IPS-NIHi7 (cell line): Measurements from ENCODE around the gene ZBTB49.
"Not testable (repeated sequence)": the region's sequence is repeated elsewhere in the genome, so short reads cannot be mapped to it uniquely, and the experiment has no call there.

ENCODE experiments used
- DNase-seq: peaks from one replicate; pipeline ENCODE4 v3.0.0; 2012; ENCODE audit warnings: mixed read lengths; ENCODE audit errors: extremely low spot score

ZBTB49 gene

DNA sequence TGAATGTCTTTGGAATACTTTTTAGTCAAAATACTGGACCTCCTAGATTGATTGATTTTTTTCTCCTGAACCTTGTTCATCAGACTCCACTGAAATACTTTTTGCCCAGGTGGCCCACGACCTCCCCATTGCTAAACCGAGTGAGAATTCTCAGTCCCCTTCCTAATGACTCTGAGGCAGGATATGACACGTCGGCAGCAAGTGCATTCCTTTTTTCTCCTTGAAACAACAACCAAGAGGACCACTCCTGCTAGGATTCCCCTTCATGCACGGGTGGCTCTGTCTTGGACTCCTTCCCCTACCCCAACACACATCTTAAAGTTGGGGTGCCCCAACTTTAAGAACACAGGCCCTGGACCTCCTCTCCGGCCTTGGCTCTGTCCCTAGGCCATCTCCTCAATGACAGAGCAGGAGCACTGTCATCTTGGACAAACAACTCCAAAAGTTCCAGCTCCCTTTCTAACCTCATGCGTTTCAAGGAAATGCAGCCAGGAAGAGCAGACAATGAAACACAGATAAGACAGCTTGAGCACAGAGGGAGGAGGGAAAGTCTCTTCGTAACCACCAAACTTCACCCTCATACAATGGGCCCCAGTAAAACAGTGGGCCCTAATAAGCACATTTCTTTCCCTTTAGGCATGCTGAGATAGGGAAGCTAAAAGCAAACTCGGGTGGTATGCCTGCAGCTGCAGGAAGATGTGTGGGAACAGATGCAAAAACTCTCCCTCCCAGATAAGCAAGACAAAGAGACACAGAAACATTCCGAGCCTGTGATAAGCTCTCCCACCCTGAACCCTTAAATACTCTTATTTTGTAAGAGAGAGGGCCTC, 33.9 kb downstream of the ZBTB49 start:
- no peak for DNase-seq

DNA sequence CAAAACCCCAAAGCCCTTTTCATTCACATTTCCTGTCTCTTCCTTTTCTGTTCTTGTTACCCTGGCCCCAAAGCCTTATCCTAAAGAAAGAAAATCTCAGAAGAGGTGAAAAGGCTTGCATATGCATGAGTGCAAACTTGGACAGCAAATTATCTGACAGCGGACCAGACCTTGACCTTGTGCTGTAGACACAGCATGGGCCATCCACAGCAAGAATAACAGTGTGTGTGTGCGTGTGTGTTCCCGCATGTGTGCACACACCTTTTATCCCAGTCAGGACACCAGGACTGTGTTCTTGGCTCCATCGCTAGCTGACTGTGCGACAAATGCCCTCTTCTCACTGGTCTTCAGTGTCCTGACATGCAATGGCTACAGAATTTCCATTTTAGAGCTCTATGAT, 35.3 kb downstream of the ZBTB49 start:
- no peak for DNase-seq

DNA sequence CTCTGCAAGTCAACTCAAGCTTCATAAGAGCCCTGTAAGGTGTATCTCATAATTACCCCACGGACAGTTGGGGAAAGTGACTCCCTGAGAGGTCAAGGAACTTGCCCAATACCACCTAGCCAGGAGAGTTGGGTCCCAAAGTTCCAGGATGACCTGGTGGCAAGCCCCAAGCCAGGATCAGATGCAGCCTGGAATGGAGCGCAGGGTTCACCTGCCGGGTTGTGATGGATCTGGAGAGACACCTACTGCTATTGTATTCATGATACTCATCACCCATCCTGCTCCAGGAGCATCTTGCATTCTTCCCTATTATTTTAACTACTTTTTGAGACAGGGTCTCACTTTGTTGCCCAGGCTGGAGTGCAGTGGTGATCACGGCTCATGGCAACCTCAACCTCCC, 36.1 kb downstream of the ZBTB49 start:
- DNase-seq = no peak

DNA sequence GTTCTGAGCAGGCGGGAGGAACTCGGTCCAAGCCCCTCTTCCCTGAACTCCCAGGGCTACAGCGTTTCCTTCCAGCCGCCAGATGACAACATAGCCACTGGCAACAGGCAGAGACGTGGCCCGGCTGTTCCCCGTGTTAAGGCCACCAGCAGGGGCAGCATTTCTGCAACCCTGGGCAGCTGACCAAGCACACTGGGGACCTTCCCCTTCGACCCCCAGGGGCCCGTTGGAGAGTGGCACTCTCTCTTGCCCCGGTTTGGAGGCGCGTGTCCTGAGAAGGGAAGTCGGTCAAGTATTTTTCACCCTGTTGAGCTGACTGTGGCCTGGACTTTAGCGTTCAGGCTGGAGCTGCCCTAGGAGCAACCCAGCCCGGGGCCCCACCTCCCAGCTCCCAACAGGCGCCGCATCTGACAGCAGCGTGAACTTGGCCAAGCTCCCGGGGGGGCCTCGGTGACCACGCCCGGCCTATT, 37.6 kb downstream of the ZBTB49 start:
- DNase-seq = peak; percentile 92

DNA sequence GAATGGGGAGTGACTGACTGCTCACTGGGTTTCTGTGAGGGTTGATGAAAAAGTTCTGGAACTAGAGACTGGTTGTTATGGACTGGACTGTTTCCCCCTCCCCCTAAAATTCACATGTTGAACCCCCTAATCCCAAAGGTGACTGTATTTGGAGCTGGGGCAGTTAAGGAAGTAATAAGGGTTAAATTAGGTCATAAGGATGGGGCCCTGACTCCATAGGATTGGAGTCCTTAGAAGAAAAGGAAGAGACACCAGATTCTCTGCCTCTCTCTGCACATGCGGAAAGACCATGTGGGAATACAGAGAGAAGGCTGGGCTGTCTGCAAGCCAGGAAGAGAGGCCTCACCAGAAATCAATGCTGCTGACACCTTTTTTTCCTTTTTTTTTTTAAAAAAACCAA, 38.2 kb downstream of the ZBTB49 start:
- DNase-seq = no peak

DNA sequence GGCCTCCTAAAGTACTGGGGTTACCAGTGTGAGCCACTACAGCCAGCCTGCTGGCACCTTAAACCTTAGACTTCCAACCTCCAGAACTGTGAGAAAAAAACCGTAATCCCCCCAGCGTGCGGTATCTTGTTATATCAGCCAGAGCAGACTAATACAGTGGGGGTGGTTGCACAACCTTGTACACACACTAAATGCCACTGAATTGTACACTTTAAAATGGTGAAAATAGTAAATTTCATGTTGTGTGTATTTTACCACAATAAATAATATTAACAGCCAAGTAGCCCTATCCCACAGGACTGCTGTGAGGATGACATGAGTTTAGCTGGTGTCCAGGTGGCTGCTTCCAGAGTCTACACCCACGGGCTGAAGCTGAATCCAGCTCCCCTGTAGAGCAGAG, 38.8 kb downstream of the ZBTB49 start:
- DNase-seq = no peak

DNA sequence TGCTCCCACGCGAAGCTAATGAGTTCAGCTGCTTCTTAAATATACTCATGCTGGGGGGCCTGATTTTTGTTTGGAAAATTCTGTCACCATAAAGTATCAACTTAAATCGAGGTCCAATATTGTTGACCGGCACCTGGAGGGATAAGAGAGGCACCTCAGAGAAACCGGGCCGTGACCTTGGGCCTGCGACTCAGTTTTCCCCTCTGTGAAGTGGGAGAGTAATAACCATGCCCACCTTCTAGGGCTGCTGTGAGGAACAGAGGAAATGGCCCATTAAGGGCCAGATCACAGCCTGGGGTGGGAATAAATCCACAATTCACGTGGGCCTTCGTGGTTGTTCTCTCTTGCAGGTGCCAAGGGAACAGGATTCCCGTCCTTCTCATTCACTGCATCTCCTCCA, 39.4 kb downstream of the ZBTB49 start:
- DNase-seq = no peak

DNA sequence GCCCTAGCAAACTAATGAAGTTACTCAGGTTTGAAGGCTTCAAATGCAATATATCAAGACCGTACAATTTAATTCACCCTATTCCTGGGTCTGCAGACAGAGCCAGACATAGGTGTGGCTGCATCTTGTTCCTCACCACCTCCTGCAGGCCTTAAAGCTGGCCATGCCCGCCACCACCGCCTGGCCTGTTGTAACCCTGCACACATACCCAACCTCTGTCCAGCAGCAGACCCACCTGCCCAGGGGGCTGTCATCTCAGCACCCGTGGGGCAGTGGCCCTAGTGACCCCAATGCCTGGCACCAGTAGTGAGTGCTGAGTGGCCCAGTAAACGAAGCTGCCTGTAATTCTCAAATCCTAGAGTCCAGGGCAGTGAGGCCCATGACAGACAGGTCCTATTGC, 40.7 kb downstream of the ZBTB49 start:
- DNase-seq = no peak

DNA sequence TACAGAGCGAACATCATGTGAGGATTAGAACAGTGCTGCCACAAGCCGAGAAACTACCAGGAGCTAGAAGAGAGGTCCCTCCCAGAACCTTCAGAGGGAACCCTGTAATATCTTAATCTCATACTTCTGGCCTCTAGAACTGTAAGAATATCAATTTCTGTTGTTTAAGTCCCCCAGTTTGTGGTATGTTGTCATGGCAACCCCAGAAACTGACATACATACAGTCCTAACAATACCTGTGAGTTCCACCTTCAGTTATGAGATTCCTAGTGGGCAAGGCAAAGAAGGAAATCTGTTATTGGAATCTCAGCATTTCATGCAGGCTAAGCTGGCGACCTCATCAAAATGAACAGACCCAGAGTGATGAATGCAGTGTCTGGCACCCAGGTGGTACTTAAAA, 42.5 kb downstream of the ZBTB49 start:
- no peak for DNase-seq

DNA sequence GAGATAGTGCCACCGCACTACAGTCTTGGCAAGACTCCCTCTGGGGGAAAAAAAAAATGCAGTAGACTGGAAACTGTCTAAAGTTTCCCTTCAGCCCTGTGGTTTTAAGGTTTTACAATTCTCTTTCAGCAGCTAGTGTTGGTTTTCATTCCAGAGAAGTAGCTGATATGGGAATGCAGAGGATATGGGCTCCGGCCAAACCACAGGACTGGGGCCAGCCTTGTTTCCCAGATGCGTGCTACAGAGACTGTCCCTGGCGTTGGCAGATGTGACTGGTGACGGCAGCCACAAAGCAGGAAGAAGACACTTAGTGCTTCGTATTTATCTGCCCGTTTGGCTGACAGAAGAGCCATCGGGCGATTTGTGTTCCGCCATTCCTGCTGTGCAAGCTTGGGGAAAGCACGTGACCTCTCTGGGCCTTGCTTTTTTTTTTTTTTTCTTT, 43.2 kb downstream of the ZBTB49 start:
- DNase-seq = no peak

DNA sequence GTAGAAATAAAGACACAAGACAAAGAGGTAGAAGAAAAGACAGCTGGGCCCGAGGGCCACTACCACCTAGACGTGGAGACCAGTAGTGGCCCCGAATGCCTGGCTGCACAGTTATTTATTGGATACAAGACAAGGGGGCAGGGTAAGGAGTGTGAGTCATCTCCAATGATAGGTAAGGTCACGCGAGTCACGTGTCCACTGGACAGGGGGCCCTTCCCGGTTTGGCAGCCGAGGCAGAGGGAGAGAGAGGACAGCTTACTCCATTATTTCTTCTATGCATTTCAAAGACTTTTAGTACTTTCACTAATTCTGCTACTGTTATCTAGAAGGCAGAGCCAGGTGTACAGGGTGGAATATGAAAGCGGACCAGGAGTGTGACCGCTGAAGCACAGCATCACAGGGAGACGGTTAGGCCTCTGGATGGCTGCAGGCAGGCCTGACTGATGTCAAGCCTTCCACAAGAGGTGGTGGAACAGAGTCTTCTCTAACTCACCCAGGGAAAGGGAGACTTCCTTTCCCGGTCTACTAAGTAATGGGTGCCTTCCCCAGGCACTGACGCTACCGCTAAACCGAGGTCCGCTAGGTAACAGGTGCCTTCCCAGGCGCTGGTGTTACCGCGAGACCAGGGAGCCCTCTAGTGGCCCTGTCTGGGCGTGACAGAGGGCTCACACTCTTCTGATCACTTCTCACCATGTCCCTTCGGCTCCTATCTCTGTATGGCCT, 44.9 kb downstream of the ZBTB49 start:
- DNase-seq = peak; percentile 57

DNA sequence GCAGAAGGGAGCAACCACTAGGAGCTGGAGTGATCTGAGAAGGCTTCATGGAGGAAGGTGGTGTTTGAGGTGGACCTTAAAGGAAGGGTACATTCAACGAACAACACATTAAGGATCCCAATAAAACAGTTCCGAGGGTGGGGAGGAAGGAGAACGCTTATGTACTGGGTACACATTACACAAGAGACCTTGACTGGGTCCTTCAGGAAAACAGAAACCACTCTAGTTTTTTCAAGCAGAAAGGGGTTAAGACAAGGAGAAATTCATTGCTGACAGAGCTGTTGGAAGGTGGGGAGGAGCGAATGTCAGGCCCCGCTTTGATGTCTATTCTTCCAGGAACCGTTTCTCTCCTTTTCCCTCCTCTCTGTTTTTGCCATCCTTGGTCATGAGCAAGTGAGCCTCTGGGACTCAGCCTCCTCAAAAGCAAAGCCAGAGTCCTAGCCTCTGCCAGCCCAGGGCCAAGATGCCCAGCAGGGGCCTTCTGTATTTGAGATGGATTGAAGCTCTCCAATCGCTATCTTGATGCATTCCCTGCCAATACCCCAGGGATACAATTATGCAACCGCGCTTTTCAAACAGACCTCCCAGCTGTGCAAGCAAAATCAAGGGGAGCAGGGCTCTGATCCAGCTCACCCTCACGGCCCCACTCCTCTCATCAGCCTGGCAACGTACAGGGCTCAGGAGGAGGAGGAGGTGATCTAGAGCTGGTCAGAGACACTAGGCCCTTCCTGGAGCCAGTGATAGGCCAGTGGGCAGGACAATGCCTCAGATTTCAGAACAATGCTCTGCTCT, 48.4 kb downstream of the ZBTB49 start:
- DNase-seq = no peak

DNA sequence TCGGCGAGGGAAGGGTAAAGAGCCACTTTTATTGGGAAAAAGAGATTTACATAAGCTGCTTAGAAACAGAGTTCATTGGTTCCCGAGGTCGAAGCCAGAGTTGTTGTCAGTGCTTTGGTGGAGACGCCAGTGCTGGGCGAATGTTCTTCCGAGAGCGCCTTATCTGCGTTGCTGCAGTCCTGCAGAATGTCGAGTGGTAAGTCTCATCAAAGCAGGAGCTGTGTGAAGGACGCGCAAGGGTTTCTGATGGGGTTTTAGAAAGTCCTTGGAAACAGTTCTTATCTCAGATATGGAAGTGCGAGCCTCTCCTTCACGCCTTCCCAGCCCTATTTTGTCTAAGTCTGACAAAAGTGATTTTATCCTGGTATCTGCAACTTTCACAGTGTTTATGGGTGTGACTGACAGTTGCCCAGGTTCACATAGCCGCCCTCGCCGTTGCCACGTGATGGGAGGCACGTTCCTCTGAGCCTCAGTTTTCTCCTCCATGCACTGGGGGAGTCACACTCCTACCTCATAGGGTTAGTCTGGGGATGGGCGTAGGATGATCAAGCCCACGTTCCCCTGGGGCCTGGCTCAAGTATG, 49.5 kb downstream of the ZBTB49 start:
- no peak for DNase-seq

DNA sequence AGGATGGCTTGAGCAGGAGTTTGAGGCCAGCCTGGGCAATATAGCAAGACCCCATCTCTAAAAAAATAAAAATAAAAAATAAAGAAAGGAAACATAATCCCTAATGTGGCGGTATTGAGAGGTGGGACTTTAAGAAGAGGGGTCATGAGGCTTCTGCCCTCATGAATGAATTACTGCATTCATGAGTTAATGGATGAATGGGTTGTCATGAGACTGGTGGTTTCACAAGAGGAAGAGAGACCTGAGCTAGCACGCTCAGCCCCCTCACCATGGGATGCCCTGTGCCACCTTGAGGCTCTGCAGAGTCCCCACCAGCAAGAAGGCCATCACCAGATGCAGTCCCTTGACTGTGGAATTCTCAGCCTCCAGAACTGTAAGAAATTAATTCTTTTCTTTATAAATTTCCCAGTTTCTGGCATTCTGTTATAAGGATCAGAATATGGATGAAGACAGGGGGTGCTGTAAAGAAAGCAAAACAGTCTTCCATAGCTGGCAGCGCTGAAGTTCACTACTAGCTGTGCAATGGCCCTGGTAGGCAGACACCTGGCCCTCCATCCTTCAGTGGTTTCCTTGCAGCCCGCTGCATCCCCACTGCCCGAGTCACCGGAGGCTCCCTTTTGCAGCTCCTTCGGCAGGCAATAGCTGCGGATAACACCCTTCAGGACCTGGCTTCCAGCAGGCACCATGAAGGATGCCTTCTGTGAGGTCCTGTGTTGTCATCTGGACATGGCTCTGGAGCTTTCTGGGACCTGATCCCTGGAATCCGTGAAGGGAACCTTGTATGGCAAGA, 52.0 kb downstream of the ZBTB49 start:
- DNase-seq = no peak

DNA sequence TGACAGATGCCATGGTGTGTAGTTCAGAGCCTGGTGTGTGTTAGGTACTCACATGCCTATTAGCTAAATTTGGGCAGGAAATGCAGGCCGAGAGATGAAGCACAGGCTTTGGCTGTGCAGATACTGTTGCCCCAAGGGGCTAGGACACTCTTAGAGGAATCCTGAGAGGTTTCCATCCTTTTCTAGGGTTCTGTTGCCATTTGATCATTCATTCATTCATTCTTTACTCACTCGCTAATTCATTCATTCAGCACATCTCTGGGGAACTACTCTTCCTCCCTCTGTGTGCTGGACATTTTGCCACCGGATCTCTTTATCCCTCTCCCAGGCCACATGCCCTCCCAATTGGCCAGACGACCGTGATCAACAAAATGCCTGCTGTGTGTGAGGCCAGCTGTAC, 53.0 kb downstream of the ZBTB49 start:
- DNase-seq = no peak

DNA sequence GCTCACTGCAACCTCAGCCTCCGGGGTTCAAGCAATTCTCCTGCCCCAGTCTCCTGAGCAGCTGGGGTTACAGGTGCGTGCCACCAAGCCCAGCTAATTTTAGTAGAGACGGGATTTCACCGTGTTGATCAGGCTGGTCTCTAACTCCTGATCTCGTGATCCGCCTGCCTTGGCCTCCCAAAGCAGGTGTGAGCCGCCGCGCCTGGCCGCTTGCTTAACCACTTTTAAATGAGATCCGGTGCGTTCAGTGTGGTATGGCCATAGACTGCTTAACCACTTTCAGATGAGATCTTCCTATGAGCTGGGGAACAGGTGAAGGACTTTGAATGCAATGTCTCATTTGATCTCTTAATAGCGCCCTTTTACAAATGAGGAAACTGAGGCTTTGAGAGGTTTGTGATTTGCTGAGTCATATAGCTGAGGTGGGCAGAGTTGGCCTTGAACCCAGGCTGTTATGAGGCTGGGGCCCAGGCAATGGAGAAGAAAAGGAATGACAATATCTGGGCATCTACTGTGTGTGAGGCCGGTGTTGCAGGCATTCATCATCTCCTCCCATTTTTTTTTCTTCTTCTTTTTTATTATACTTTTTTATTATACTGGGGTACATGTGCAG, 55.0 kb downstream of the ZBTB49 start:
- no peak for DNase-seq

DNA sequence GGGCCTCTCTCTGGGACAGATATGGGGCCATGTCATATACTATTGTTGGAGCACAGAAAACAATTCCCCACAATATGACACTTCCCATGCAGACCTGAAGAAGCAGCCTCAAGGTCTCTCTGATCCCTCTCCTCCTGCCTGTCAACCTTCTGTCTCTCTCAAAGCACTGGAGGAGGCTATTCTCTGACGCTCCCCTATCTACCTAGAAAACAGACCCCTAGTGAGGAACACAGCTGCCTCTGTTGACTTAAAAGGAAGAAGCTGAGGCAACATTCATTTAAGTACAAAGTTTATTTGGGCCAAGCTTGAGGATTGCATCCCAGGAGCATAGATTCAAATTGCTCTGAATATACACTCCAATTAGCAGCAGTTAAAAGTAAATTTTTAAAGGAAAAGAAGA, 57.5 kb downstream of the ZBTB49 start:
- no peak for DNase-seq

DNA sequence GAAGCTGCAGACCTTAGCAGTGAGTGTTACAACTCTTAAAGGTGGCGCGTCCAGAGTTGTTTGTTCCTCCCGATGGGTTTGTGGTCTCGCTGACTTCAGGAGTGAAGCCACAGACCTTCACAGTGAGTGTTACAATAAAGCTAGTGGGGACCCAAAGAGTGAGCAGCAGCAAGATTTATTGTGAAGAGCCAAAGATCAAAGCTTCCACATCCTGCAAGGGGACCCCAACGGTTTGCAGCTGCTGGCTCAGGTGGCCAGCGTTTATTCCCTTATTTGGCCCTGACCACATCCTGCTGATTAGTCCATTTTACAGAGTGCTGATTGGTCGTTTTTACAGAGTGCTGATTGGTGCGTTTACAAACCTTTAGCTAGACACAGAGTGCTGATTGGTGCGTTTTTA, 58.5 kb downstream of the ZBTB49 start:
- not testable (repeated sequence) for DNase-seq

DNA sequence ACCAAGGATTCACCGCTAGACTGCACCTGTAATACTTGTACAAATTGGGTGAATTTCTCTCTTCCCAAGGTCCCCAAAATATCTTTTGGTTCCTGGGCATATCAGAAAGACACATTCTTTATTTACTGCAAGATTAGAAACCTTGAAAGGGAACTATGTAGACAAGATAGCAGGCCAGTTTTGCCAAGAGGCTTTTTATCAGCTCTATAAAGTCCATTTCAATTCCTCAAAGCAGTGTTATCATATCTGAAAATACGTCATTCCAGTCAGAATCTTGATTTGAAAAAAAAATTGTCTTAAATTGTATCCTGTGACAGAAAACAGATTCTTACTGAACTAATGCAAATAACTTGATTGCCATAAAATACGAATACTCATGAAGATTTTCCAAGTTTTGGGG, 59.8 kb downstream of the ZBTB49 start:
- DNase-seq = no peak

DNA sequence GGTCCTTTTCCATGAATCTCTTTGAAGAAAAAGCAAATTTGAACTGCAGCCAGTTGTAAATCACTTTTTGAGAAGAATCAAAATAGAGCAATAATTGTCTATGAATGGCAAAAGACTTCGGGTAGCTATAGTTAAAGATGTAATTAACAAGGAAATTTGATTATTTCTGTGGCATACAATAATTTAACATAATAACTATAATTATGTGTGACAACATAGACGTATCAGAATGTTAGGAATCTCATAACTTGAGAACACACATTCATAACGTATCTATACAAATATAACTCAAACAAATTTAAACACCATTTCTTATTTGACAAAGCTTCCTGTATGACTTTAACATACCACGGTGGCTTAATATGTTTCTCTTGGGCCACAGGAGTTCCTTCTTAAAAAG, 60.9 kb downstream of the ZBTB49 start:
- DNase-seq = no peak

DNA sequence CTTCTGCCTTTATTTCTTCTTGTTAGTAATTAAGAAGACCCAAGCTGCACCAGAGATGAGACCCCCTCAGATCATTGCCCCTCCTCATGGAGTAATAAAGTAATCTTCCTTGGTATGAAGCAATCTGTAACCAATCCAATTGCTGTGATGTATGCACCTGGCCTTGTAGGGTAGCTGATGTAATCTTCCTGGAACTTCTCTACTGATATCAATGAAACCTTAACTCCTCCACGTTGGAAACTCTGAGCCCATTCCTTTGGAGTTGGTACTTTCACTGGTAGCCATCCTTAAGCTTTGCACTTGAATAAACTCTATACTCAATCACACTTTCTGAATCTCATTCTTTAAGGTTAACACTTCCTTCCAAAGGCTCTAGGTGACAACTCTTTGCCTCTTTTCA, 65.3 kb downstream of the ZBTB49 start:
- DNase-seq = no peak
